HL-60 (cell line): ENCODE measurements around the gene DLL1.

Experiments used
- GABPA ChIP-seq: IDR thresholded peaks from 2 replicates; pipeline ENCODE4 v1.6.1; 2012; ENCODE audit warnings: low read depth
- POLR2AphosphoS5 ChIP-seq: IDR thresholded peaks from 2 replicates; pipeline ENCODE4 v1.6.1; 2012; ENCODE audit warnings: low read depth
- SPI1 ChIP-seq: IDR thresholded peaks from 2 replicates; pipeline ENCODE4 v1.6.1; 2012; ENCODE audit warnings: low read depth, mild to moderate bottlenecking, borderline replicate concordance
- TF ChIP-seq, protein P1 (sequence below): IDR thresholded peaks from one replicate; pipeline ENCODE4 v1.5.1; 2011; ENCODE audit warnings: low read length, control low read depth, inconsistent platforms; ENCODE audit not compliant: insufficient read depth
- TF ChIP-seq, protein P2 (sequence below): IDR thresholded peaks from 2 replicates; pipeline ENCODE4 v1.6.1; 2012; ENCODE audit warnings: low read depth; ENCODE audit not compliant: insufficient replicate concordance

DNA sequence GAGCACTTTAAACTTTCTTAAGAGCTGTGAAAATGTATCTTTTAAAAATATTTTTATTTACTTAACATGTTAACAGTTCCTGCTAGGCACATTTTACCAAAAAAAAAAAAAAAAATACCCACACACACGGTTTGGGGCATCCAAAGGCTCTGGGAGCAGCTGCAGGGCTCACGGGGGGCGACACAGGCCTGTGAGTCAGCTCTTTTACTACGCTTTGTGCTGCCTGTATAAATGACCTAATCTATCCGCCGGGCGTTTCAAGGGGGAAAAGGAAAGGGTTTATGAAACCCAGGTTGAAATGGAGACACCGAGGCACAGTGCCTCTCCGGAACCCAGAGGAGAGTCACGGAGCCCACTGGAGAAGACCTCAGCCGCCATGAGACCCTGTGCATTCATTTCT, 40.4 kb downstream of the DLL1 start:
- TF ChIP-seq, protein P1, sequence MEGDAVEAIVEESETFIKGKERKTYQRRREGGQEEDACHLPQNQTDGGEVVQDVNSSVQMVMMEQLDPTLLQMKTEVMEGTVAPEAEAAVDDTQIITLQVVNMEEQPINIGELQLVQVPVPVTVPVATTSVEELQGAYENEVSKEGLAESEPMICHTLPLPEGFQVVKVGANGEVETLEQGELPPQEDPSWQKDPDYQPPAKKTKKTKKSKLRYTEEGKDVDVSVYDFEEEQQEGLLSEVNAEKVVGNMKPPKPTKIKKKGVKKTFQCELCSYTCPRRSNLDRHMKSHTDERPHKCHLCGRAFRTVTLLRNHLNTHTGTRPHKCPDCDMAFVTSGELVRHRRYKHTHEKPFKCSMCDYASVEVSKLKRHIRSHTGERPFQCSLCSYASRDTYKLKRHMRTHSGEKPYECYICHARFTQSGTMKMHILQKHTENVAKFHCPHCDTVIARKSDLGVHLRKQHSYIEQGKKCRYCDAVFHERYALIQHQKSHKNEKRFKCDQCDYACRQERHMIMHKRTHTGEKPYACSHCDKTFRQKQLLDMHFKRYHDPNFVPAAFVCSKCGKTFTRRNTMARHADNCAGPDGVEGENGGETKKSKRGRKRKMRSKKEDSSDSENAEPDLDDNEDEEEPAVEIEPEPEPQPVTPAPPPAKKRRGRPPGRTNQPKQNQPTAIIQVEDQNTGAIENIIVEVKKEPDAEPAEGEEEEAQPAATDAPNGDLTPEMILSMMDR: no peak
- TF ChIP-seq POLR2AphosphoS5 (no peak), SPI1 (no peak), GABPA (no peak)
- TF ChIP-seq, protein P2, sequence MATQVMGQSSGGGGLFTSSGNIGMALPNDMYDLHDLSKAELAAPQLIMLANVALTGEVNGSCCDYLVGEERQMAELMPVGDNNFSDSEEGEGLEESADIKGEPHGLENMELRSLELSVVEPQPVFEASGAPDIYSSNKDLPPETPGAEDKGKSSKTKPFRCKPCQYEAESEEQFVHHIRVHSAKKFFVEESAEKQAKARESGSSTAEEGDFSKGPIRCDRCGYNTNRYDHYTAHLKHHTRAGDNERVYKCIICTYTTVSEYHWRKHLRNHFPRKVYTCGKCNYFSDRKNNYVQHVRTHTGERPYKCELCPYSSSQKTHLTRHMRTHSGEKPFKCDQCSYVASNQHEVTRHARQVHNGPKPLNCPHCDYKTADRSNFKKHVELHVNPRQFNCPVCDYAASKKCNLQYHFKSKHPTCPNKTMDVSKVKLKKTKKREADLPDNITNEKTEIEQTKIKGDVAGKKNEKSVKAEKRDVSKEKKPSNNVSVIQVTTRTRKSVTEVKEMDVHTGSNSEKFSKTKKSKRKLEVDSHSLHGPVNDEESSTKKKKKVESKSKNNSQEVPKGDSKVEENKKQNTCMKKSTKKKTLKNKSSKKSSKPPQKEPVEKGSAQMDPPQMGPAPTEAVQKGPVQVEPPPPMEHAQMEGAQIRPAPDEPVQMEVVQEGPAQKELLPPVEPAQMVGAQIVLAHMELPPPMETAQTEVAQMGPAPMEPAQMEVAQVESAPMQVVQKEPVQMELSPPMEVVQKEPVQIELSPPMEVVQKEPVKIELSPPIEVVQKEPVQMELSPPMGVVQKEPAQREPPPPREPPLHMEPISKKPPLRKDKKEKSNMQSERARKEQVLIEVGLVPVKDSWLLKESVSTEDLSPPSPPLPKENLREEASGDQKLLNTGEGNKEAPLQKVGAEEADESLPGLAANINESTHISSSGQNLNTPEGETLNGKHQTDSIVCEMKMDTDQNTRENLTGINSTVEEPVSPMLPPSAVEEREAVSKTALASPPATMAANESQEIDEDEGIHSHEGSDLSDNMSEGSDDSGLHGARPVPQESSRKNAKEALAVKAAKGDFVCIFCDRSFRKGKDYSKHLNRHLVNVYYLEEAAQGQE: no peak
